ENCODE measurements around the gene PPIL4. TPM values are rescaled to one million over a fixed set of nuclear protein-coding genes. Genes with fewer than 3 reads are reported as not detected.

Gene PPIL4
- total RNA-seq, 1 experiment from 2014 or later: 21.7 TPM

DNA sequence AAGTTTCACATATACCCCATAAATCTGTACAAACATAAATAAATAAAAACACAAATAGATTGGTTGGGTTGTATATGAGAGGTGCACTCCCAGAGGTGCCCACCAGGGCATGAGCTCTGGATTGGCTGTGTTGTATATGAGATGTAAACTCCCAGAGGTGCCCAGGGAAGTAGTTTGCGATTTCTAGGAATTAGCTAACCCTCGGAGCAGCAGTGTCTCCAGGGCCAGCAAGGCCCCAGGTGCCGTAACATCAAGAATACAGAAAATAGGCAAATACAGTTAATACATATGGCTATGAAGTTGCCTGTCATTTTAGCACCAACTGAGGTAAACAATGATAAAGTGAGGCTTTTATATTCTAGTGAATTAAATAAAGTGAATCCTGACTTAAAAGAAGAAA lies 14.9 kb upstream of the PPIL4 start:
- Histone ChIP-seq H3K27me3 (ENCODE audit: control insufficient read depth, insufficient read depth, low read length) (no peaks in the 10 kb centered on the region; the same call in 1 of the 2 replicates), H3K36me3 (replicated peaks; ENCODE audit: control insufficient read depth, insufficient read depth, low read length) (no peaks in the 10 kb centered on the region), H3K4me3 (ENCODE audit: insufficient read depth, low read depth, low read length) (no peak overlapping the region)
- DNase-seq: peak; percentile 69

DNA sequence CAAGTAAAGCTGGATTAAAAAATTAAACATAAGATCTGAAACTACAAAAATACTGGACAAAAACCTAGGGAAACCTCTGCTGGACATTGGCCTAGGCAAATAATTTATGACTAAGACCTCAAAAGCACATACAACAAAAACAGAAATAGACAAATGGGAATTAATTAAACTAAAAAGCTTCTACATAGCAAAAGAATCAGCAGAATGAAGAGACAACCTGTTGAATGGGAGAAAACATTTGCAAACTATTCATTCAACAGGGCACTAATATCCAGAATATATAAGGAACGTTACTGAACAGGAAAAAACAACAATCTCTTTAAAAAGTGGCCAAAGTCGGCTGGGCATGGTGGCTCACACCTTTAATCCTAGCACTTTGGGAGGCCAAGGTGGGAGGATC lies 13.5 kb upstream of the PPIL4 start:
- H3K27me3 ChIP-seq (ENCODE audit: control insufficient read depth, insufficient read depth, low read length): no peaks in the 10 kb centered on the region; the same call in 1 of the 2 replicates

DNA sequence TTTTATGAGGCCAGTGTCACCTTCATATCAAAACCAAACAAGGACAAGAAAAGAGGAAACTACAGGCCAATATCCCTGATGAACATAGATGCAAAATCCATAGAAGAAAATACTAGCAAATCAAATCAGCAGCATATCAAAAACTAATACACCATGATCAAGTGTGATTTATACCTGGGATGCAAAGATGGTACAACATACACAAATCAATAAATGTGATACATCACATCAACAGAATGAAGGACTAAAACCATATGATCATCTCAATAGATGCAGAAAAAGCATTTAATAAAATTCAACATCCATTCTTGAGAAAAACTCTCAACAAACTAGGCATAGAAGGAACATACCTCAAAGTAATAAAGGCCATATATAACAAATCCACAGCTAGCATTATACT lies 12.2 kb upstream of the PPIL4 start:
- Histone ChIP-seq H3K4me3 (ENCODE audit: insufficient read depth, low read depth, low read length) (no peak overlapping the region), H3K27me3 (ENCODE audit: control insufficient read depth, insufficient read depth, low read length) (peaks cover 2% of the 10 kb centered on the region; the same call in 1 of the 2 replicates), H3K36me3 (replicated peaks; ENCODE audit: control insufficient read depth, insufficient read depth, low read length) (no peaks in the 10 kb centered on the region)
- no peak for DNase-seq

More for the DNA sequence above, 13.5 kb upstream of the PPIL4 start:
- H3K4me3 ChIP-seq (ENCODE audit: insufficient read depth, low read depth, low read length): no peak overlapping the region
- DNase-seq: no peak
- H3K36me3 ChIP-seq (replicated peaks; ENCODE audit: control insufficient read depth, insufficient read depth, low read length): no peaks in the 10 kb centered on the region

DNA sequence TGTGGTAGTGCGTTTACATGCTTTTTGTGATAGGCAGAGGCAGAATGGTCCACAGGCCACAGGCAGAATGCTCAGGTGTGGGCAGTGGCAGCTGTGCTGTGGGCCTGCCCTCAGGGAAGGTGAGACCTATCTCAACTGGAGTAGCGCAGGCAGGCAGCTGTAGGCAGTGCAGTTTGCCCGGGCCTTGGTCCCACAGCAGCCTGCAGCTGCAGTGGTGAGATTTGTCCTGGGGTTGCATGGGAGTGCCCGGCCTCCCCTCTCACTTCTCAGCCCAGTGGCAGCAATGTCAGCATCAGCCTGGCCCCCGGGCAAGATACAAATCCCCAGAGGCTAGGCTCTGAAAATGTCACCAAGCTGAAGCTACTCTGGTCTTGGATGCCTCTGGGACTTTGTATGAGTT lies 6.1 kb upstream of the PPIL4 start:
- peaks cover 4% of the 10 kb centered on the region; the same call in 1 of the 2 replicates for H3K27me3 ChIP-seq (ENCODE audit: control insufficient read depth, insufficient read depth, low read length)
- DNase-seq: no peak

DNA sequence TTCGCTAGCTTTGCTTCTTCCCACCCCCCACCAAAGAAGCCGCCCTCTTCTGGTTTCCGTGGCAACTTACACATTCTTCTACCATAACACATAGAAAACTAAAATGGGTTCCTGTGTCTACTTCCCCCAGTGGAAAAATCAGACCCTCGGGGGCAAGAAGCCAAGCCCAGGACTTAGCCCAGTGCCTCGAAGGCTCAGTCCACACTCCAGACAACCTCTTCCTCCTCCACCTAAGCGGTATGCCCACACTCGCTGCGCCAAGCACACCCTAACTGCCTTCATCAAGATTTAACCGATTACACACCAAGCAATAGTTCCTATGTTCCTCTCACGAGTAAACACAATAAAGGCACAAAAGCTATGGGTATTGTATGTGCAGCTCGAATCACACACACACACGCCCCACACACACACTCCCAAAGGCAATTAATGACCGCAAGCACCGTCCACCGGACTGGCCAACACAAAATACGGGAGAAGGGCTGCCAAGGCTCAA lies 537 bp downstream of the PPIL4 start:
- peak overlapping the region; percentile 94 for H3K4me3 ChIP-seq (ENCODE audit: insufficient read depth, low read depth, low read length)
- DNase-seq: peak; percentile 46
- no peaks in the 10 kb centered on the region for H3K27me3 ChIP-seq (ENCODE audit: control insufficient read depth, insufficient read depth, low read length)
- H3K36me3 ChIP-seq (replicated peaks; ENCODE audit: control insufficient read depth, insufficient read depth, low read length): no peaks in the 10 kb centered on the region; the same call in 1 of the 2 replicates

More for the DNA sequence above, 6.1 kb upstream of the PPIL4 start:
- H3K36me3 ChIP-seq (replicated peaks; ENCODE audit: control insufficient read depth, insufficient read depth, low read length): no peaks in the 10 kb centered on the region
- H3K4me3 ChIP-seq (ENCODE audit: insufficient read depth, low read depth, low read length): no peak overlapping the region

DNA sequence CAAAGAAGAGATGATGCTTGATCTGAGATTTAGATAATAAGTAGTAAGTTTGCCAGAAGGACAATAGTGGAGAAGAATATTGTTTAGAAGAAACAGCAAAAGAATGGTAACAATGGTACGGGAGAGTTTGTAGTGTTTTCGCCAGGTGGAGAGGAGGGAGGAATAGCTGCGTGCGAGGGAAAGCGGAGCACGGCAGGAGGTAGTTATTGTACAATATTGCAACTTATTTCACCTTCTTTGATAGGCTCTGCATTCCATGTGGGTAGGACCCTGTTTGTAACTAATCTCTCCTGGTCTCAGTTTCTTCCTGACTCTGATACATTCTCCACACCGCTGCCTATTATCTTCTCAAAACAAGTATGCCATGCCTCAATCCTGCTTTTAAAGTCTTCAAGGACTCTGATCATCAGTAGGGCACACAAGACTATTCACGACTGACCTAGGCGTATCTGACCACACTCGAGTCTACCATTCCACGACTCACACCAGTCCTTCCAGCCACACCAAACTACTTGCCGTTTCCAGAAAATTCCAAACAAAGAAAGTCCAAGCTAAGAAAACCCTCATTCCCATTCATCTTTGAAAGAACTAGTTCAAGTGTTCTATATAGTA lies 1.1 kb downstream of the PPIL4 start:
- H3K4me3 ChIP-seq (ENCODE audit: insufficient read depth, low read depth, low read length): peak overlapping the region; percentile 94

DNA sequence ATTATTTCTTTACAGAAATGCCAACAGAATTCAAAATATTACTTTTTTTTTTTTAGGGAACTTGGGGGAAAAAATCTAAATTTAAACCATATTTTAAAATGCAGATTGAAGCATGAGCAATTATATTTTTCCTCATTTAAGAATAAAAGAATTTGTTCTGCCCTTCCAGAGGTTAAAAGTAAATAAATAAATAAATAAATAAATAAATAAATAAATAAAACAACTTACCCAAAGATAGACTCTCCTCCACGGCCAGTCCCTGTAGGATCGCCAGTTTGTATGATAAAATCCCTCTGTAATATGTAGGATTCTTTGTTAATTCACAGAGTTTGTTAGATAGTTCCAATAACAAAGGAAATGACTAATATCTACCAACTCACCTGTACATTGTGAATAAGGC lies 4.7 kb downstream of the PPIL4 start:
- no peak overlapping the region for H3K4me3 ChIP-seq (ENCODE audit: insufficient read depth, low read depth, low read length)
- DNase-seq: no peak
- peaks cover 3% of the 10 kb centered on the region for H3K36me3 ChIP-seq (replicated peaks; ENCODE audit: control insufficient read depth, insufficient read depth, low read length)
- no peaks in the 10 kb centered on the region for H3K27me3 ChIP-seq (ENCODE audit: control insufficient read depth, insufficient read depth, low read length)

More for the DNA sequence above, 1.1 kb downstream of the PPIL4 start:
- H3K36me3 ChIP-seq (replicated peaks; ENCODE audit: control insufficient read depth, insufficient read depth, low read length): no peaks in the 10 kb centered on the region; the same call in 1 of the 2 replicates
- DNase-seq: no peak
- H3K27me3 ChIP-seq (ENCODE audit: control insufficient read depth, insufficient read depth, low read length): no peaks in the 10 kb centered on the region

DNA sequence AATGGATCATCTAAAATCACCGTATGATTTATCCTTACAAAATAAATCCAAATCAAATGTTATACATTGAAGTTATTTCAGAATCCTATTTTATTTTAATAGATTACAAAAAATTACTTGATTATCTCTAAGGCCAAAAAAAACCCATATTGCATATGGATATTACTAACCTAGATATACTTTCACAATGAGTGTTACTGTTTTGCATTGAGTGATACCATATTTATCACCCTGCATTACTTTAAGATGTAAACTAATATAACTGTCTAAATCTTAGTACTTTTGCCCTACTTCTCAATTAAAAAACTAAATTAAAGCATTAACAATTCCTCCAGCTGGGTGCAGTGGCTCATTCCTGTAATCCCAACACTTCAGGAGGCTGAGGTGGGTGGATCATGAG lies 11.1 kb downstream of the PPIL4 start:
- peaks cover 10% of the 10 kb centered on the region for H3K36me3 ChIP-seq (replicated peaks; ENCODE audit: control insufficient read depth, insufficient read depth, low read length)
- no peak overlapping the region for H3K4me3 ChIP-seq (ENCODE audit: insufficient read depth, low read depth, low read length)
- no peak for DNase-seq
- no peaks in the 10 kb centered on the region for H3K27me3 ChIP-seq (ENCODE audit: control insufficient read depth, insufficient read depth, low read length)

DNA sequence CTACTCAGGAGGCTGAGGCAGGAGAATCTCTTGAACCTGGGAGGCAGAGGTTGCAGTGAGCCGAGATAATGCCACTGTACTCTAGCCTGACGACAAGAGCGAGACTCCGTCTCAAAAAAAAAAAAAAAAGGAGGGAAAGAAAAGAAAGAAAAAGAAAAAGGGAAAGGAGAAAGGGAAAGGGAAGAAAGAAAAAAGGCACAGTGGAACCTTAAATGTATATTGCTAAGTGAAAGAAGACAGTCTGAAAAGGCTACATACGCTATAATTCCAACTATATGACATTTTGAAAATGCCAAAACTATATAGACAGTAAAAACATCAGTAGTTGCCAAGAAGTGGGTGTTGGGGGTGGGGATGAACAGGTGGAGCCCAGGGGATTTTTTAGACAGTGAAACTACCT lies 16.2 kb downstream of the PPIL4 start:
- H3K27me3 ChIP-seq (ENCODE audit: control insufficient read depth, insufficient read depth, low read length): no peaks in the 10 kb centered on the region
- peaks cover 9% of the 10 kb centered on the region for H3K36me3 ChIP-seq (replicated peaks; ENCODE audit: control insufficient read depth, insufficient read depth, low read length)
- no peak for DNase-seq
- H3K4me3 ChIP-seq (ENCODE audit: insufficient read depth, low read depth, low read length): no peak overlapping the region

DNA sequence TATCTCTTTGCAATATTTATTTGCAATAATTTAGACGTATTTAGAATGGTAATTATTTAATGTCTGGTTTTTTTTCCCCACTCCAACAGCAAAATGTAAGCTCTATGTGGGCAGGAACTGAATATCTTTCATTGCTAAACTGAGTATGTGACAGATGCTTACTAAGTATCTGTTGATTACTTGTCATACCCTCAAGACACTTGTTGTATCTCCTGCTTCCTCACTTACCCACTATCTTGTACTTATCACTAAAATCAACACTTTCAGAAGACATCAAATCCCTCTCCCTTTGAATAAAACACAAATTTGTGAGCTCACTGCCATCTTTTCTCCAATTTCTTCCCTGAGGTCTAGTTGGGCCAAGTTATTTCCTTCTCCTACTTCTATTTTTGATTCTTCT lies 30.3 kb downstream of the PPIL4 start:
- no peak for DNase-seq
- H3K36me3 ChIP-seq (replicated peaks; ENCODE audit: control insufficient read depth, insufficient read depth, low read length): no peaks in the 10 kb centered on the region; the same call in 1 of the 2 replicates
- H3K4me3 ChIP-seq (ENCODE audit: insufficient read depth, low read depth, low read length): no peak overlapping the region
- H3K27me3 ChIP-seq (ENCODE audit: control insufficient read depth, insufficient read depth, low read length): no peaks in the 10 kb centered on the region

DNA sequence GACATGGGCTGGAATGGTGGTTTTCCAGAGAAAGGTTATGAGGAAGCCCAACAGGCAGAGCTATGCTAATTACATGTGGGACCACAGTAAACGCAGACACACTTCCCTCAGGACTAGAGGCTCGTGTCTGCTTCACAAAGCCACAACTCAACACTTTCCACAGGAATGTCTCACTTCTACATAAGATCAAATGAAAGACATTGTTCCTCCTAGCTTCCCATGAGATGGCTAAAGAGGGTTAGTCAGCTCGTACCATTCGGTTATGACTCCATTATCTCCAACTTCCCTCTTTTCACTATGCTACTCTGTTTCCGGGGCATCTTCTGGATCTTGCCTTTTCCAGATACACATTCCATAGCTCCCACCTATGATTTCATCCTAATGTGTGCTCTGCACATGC lies 31.9 kb downstream of the PPIL4 start:
- Histone ChIP-seq H3K36me3 (replicated peaks; ENCODE audit: control insufficient read depth, insufficient read depth, low read length) (no peaks in the 10 kb centered on the region; the same call in 1 of the 2 replicates), H3K27me3 (ENCODE audit: control insufficient read depth, insufficient read depth, low read length) (no peaks in the 10 kb centered on the region), H3K4me3 (ENCODE audit: insufficient read depth, low read depth, low read length) (no peak overlapping the region)
- no peak for DNase-seq

DNA sequence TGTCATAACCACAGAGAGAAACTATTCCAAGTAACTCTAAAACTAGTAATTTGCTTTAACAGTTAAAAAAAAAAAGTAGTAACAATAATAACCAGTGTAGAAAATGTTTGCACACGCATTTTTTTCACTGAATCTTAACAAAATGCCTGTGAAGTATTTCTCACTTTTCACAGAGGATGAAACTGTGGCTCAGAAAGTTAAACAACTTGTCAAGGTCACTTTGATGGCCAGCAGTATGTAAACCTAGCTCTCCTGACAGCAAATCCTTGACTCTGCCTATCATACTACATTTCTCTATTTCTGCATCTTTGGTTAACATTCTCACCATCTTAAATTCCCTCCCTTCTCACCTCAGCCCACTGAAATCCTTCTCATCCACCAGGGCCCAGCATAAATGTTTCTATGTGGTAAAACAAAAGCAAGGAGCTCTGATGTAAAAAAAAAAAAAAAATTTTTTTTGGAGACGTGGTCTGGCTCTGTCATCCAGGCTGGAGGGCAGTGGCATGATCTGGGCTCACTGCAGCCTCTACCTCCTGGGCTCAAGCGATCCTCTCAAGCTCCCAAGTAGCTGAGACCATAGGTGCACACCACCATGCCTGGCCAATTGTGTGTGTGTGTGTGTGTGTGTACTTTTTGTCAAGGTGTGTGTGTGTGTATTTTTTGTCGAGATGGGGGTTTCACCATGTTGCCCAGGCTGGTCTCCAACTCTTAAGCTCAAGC lies 34.9 kb downstream of the PPIL4 start:
- Histone ChIP-seq H3K27me3 (ENCODE audit: control insufficient read depth, insufficient read depth, low read length) (no peaks in the 10 kb centered on the region), H3K4me3 (ENCODE audit: insufficient read depth, low read depth, low read length) (no peak overlapping the region), H3K36me3 (replicated peaks; ENCODE audit: control insufficient read depth, insufficient read depth, low read length) (no peaks in the 10 kb centered on the region; the same call in 1 of the 2 replicates)
- no peak for DNase-seq

DNA sequence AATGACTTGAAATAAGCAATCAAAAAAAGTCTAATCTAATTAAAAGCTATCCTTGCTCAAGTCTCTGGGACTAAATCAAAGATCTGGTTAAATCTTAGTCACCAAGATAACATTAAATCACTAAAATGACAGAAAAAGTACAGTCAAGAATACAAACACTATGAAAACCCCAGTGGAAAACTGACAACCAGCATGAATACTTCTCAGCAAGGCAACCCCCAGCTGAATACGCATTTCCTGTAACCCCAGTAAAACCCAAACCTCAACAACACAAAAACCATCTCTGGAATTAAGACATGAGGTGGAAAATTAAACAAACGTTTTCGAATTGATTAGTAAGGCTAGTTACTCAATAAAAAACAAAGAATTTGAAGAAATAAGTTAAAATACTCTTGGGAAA lies 37.4 kb downstream of the PPIL4 start:
- Histone ChIP-seq H3K4me3 (ENCODE audit: insufficient read depth, low read depth, low read length) (no peak overlapping the region), H3K36me3 (replicated peaks; ENCODE audit: control insufficient read depth, insufficient read depth, low read length) (no peaks in the 10 kb centered on the region; the same call in 1 of the 2 replicates), H3K27me3 (ENCODE audit: control insufficient read depth, insufficient read depth, low read length) (no peaks in the 10 kb centered on the region)
- no peak for DNase-seq

DNA sequence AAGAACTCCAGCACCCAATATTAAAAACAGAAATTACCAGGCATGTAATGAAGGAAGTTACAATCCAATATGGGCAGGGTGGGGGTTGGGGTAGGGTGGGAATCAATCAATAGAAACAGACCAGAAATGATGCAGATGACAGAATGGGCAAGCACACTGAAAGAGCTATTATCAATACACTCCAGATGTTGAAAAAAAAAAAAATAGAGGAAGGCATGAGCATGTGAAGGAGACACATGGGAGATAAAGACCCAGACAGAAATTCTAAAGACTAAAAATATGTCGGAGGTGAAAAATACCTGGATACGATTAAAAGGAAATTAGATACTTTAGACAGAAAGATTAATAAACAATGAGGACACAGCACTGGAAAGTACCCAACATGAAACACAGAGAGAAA lies 42.0 kb downstream of the PPIL4 start:
- Histone ChIP-seq H3K36me3 (replicated peaks; ENCODE audit: control insufficient read depth, insufficient read depth, low read length) (no peaks in the 10 kb centered on the region), H3K27me3 (ENCODE audit: control insufficient read depth, insufficient read depth, low read length) (no peaks in the 10 kb centered on the region), H3K4me3 (ENCODE audit: insufficient read depth, low read depth, low read length) (no peak overlapping the region)
- DNase-seq: no peak

DNA sequence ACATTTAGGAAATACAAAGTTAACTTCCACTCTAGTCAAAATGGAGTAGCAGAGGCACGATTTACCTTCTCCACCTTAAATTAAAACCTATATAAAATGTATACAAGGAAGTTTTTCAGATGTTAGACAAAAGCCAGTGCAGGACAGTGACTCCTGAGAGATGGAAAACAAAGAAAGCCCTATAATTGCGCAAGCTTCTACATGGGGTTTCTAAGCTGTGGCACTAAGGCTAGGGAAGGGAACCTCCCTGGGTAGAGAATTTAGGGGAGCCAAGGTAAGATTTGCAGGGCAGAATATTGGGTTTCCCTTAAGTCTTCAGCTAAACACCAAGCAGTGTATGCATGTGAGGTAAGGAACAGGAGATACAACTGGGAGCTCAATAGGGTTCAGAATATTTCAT lies 42.6 kb downstream of the PPIL4 start:
- H3K36me3 ChIP-seq (replicated peaks; ENCODE audit: control insufficient read depth, insufficient read depth, low read length): no peaks in the 10 kb centered on the region
- no peaks in the 10 kb centered on the region for H3K27me3 ChIP-seq (ENCODE audit: control insufficient read depth, insufficient read depth, low read length)
- DNase-seq: no peak

More for the DNA sequence above, 42.6 kb downstream of the PPIL4 start:
- H3K4me3 ChIP-seq (ENCODE audit: insufficient read depth, low read depth, low read length): no peak overlapping the region
